HG03175 (cell line): ENCODE measurements around the gene IQGAP1.

Experiments
- ATAC-seq: cut with Tn5 transposase; IDR thresholded peaks from one replicate; pipeline ENCODE4 v1.9.1; 2021; ENCODE audit warnings: mild to moderate bottlenecking, moderate library complexity; ENCODE audit not compliant: unreplicated experiment

Gene IQGAP1

GRCh38 chr15:90365414-90366055, 22.5 kb upstream of the IQGAP1 start:
- no peak for ATAC-seq

- ATAC-seq, result no peak
Observed at GRCh38 chr15:90367576-90367975, 20.5 kb upstream of the IQGAP1 start.

- ATAC-seq, result no peak
Observed at GRCh38 chr15:90375071-90375470, 13.0 kb upstream of the IQGAP1 start.

GRCh38 chr15:90376789-90377188, 11.3 kb upstream of the IQGAP1 start:
- no peak for ATAC-seq

- no peak for ATAC-seq
Observed at GRCh38 chr15:90379263-90379662, 8.8 kb upstream of the IQGAP1 start.

GRCh38 chr15:90381515-90381914, 6.5 kb upstream of the IQGAP1 start:
- no peak for ATAC-seq

GRCh38 chr15:90382320-90382719, 5.7 kb upstream of the IQGAP1 start:
- ATAC-seq, result no peak

GRCh38 chr15:90386221-90386620, 1.8 kb upstream of the IQGAP1 start:
- ATAC-seq, result no peak

- ATAC-seq, result peak; percentile 43
Observed at GRCh38 chr15:90388462-90389380, 679 bp downstream of the IQGAP1 start.

GRCh38 chr15:90389513-90389912, 1.5 kb downstream of the IQGAP1 start:
- ATAC-seq, result no peak

GRCh38 chr15:90393040-90393439, 5.0 kb downstream of the IQGAP1 start:
- no peak for ATAC-seq

GRCh38 chr15:90394074-90394473, 6.0 kb downstream of the IQGAP1 start:
- ATAC-seq, result no peak

GRCh38 chr15:90394748-90395442, 6.9 kb downstream of the IQGAP1 start:
- ATAC-seq, result no peak

- ATAC-seq, result no peak
Observed at GRCh38 chr15:90396321-90396720, 8.3 kb downstream of the IQGAP1 start.

- ATAC-seq, result no peak
Observed at GRCh38 chr15:90400005-90400758, 12.1 kb downstream of the IQGAP1 start.

- peak; percentile 100 for ATAC-seq
Observed at GRCh38 chr15:90400759-90401314, 12.8 kb downstream of the IQGAP1 start.

GRCh38 chr15:90401495-90401894, 13.5 kb downstream of the IQGAP1 start:
- no peak for ATAC-seq

GRCh38 chr15:90402223-90402622, 14.2 kb downstream of the IQGAP1 start:
- ATAC-seq, result no peak

- no peak for ATAC-seq
Observed at GRCh38 chr15:90402767-90403166, 14.7 kb downstream of the IQGAP1 start.

GRCh38 chr15:90405055-90405607, 17.1 kb downstream of the IQGAP1 start:
- ATAC-seq, result no peak
